Measurements from ENCODE around the gene PGM3. TPM values are rescaled to one million over a fixed set of nuclear protein-coding genes. Genes with fewer than 3 reads are reported as not detected.

The PGM3 gene
- total RNA-seq, 1 experiment from 2014 or later: 117 TPM

GRCh38 chr6:83168556-83168955 lies 24.5 kb downstream of the PGM3 start:
- Mint-ChIP-seq H3K36me3 (ENCODE audit: insufficient read depth, unreplicated experiment) (peaks cover 88% of the 10 kb centered on the region), H3K27ac (ENCODE audit: low read depth, unreplicated experiment) (no peak overlapping the region)

GRCh38 chr6:83167726-83168278 lies 25.3 kb downstream of the PGM3 start:
- H3K9me3 Mint-ChIP-seq (ENCODE audit: unreplicated experiment): no peaks in the 10 kb centered on the region
- no peak for TF ChIP-seq CTCF (IDR thresholded peaks at IDR 0.05; ENCODE audit: unreplicated experiment)
- H3K4me1 Mint-ChIP-seq (ENCODE audit: insufficient read depth, unreplicated experiment): no peaks in the 10 kb centered on the region
- no peak overlapping the region for H3K4me3 Mint-ChIP-seq (ENCODE audit: unreplicated experiment)
- ChIA-PET CTCF (interaction anchor here (0.5 to 2.7 kb wide), 5 partner anchors 9 to 102 kb away, joined by 3 to 21 read pairs (median 3); partner anchors contain the start of genes DOP1A and UBE3D), POLR2A (no interaction called here)
- peaks cover 87% of the 10 kb centered on the region for H3K36me3 Mint-ChIP-seq (ENCODE audit: insufficient read depth, unreplicated experiment)
- H3K27ac Mint-ChIP-seq (ENCODE audit: low read depth, unreplicated experiment): no peak overlapping the region
- H3K27me3 Mint-ChIP-seq (ENCODE audit: insufficient read depth, unreplicated experiment): no peaks in the 10 kb centered on the region
- intact Hi-C loops (cut with micrococcal nuclease): no loop called here
- BruUV-seq (replicated peaks): no TSS peak
- no peak for DNase-seq (ENCODE audit: unreplicated experiment)

More at GRCh38 chr6:83168556-83168955, 24.5 kb downstream of the PGM3 start:
- TF ChIP-seq CTCF (IDR thresholded peaks at IDR 0.05; ENCODE audit: unreplicated experiment): no peak
- H3K4me3 Mint-ChIP-seq (ENCODE audit: unreplicated experiment): no peak overlapping the region
- ChIA-PET CTCF (interaction anchor here (2.7 kb wide), 1 partner anchor 102 kb away, joined by 21 read pairs; the partner anchor contains the start of genes DOP1A and UBE3D), POLR2A (no interaction called here)
- intact Hi-C loops (cut with micrococcal nuclease): no loop called here
- DNase-seq (ENCODE audit: unreplicated experiment): no peak
- H3K4me1 Mint-ChIP-seq (ENCODE audit: insufficient read depth, unreplicated experiment): no peaks in the 10 kb centered on the region
- BruUV-seq (replicated peaks): no TSS peak
- no peaks in the 10 kb centered on the region for H3K9me3 Mint-ChIP-seq (ENCODE audit: unreplicated experiment)
- no peaks in the 10 kb centered on the region for H3K27me3 Mint-ChIP-seq (ENCODE audit: insufficient read depth, unreplicated experiment)

- no peaks in the 10 kb centered on the region for H3K9me3 Mint-ChIP-seq (ENCODE audit: unreplicated experiment)
- DNase-seq (ENCODE audit: unreplicated experiment): no peak
- H3K27me3 Mint-ChIP-seq (ENCODE audit: insufficient read depth, unreplicated experiment): no peaks in the 10 kb centered on the region
- H3K27ac Mint-ChIP-seq (ENCODE audit: low read depth, unreplicated experiment): no peak overlapping the region
- no TSS peak for BruUV-seq (replicated peaks)
- ChIA-PET CTCF (interaction anchor here (0.6 to 1.2 kb wide), 2 partner anchors 42 to 94 kb away, joined by 3 read pairs; partner anchors contain the start of gene UBE3D), POLR2A (interaction anchor here (0.6 to 0.9 kb wide), 4 partner anchors 12 to 1015 kb away, joined by 3 read pairs; no protein-coding TSS in a partner anchor)
- H3K4me3 Mint-ChIP-seq (ENCODE audit: unreplicated experiment): no peak overlapping the region
- H3K4me1 Mint-ChIP-seq (ENCODE audit: insufficient read depth, unreplicated experiment): no peaks in the 10 kb centered on the region
- intact Hi-C loops (cut with micrococcal nuclease): no loop called here
- H3K36me3 Mint-ChIP-seq (ENCODE audit: insufficient read depth, unreplicated experiment): peaks cover 64% of the 10 kb centered on the region
- no peak for TF ChIP-seq CTCF (IDR thresholded peaks at IDR 0.05; ENCODE audit: unreplicated experiment)
These were observed 32.9 kb downstream of the PGM3 start for GRCh38 chr6:83160167-83160566.

GRCh38 chr6:83155794-83156193 lies 37.3 kb downstream of the PGM3 start:
- intact Hi-C loops (cut with micrococcal nuclease): no loop called here
- no peak for DNase-seq (ENCODE audit: unreplicated experiment)
- H3K4me3 Mint-ChIP-seq (ENCODE audit: unreplicated experiment): no peak overlapping the region

More at GRCh38 chr6:83155794-83156193, 37.3 kb downstream of the PGM3 start:
- CTCF ChIA-PET: interaction anchor here (0.8 to 4.5 kb wide), 2 partner anchors 61 to 89 kb away, joined by 3 to 21 read pairs; partner anchors contain the start of genes DOP1A and UBE3D
- no peaks in the 10 kb centered on the region for H3K9me3 Mint-ChIP-seq (ENCODE audit: unreplicated experiment)
- no TSS peak for BruUV-seq (replicated peaks)
- TF ChIP-seq CTCF (IDR thresholded peaks at IDR 0.05; ENCODE audit: unreplicated experiment): no peak
- H3K27ac Mint-ChIP-seq (ENCODE audit: low read depth, unreplicated experiment): no peak overlapping the region
- H3K36me3 Mint-ChIP-seq (ENCODE audit: insufficient read depth, unreplicated experiment): peaks cover 62% of the 10 kb centered on the region
- no peaks in the 10 kb centered on the region for H3K27me3 Mint-ChIP-seq (ENCODE audit: insufficient read depth, unreplicated experiment)
- POLR2A ChIA-PET: interaction anchor here (0.6 kb wide), 1 partner anchor 46 kb away, joined by 3 read pairs; no protein-coding TSS in a partner anchor
- H3K4me1 Mint-ChIP-seq (ENCODE audit: insufficient read depth, unreplicated experiment): no peaks in the 10 kb centered on the region
